Fibroblast of villous mesenchyme (primary cell): ENCODE data around the gene FBXL19. TPM values are rescaled to one million over a fixed set of nuclear protein-coding genes. Genes with fewer than 3 reads are reported as not detected.

Experiments used
- DNase-seq: peaks from one replicate; pipeline ENCODE4 v3.0.0-alpha.2; 2010; ENCODE audit warnings: low read depth
- H3K4me3 ChIP-seq: 2 replicates; pipeline ENCODE4 v1.5.1; 2011; ENCODE audit warnings: low read depth, mild to moderate bottlenecking, low read length
- CTCF ChIP-seq: IDR thresholded peaks from 2 replicates; pipeline ENCODE4 v1.5.1; 2012; ENCODE audit warnings: low read depth, mild to moderate bottlenecking, low read length; ENCODE audit not compliant: insufficient read depth
- small RNA-seq: library from RNA; depleted of rRNA; stranded (forward); fragments of <200 nt; gene quantifications from one replicate; pipeline ENCODE3, GENCODE V24; 2012
- total RNA-seq: library from RNA; depleted of rRNA; stranded (reverse); fragments of >200 nt; gene quantifications from 2 replicates; pipeline ENCODE4 v1.2.3, GENCODE V29; 2012

Gene FBXL19
- total RNA-seq, 1 donor, result 26.8 TPM

- TF ChIP-seq CTCF, result no peak
- DNase-seq, result peak; percentile 24
- H3K4me3 ChIP-seq, result peak overlapping the region; percentile 75
These were observed 73.1 kb downstream of the FBXL19 start for GRCh38 chr16:30996324-30996984.

GRCh38 chr16:30996985-30997724 is 73.8 kb downstream of the FBXL19 start:
- TF ChIP-seq CTCF, result no peak
- DNase-seq, result peak; percentile 74
- peak overlapping the region; percentile 75 for H3K4me3 ChIP-seq

GRCh38 chr16:30997725-30998711 is 74.6 kb downstream of the FBXL19 start:
- TF ChIP-seq CTCF, result no peak
- DNase-seq, result peak; percentile 69
- H3K4me3 ChIP-seq, result peak overlapping the region; percentile 75

Small RNA genes lying within 50 kb of the gene (small RNA-seq; reads per million reads assigned to genes)
- gene AC135048.1 (not detected), gene MIR4519 (not detected), gene MIR762 (not detected)

Other genes with a start within 250 kb of the FBXL19 start
- gene SRCAP, start 224.4 kb upstream of the FBXL19 start, total RNA-seq, result 15.1 and 16.8 TPM in 2 replicates
- 22.2 and 26.3 TPM in 2 replicates for gene PHKG2, start 175.1 kb upstream of the FBXL19 start, total RNA-seq
- 1.3 and 3.2 TPM in 2 replicates for gene CFAP119, start 161.5 kb upstream of the FBXL19 start, total RNA-seq
- gene RNF40, start 161.2 kb upstream of the FBXL19 start, total RNA-seq, result 68.9 and 88.9 TPM in 2 replicates
- 19.4 and 21.6 TPM in 2 replicates for gene ZNF629, start 136.4 kb upstream of the FBXL19 start, total RNA-seq
- gene BCL7C, start 29.5 kb upstream of the FBXL19 start, total RNA-seq, result 35.0 and 51.2 TPM in 2 replicates
- 3.2 and 3.5 TPM in 2 replicates for gene CTF1, start 27.0 kb upstream of the FBXL19 start, total RNA-seq
- gene ORAI3, start 25.5 kb downstream of the FBXL19 start, total RNA-seq, result 43.6 and 45.7 TPM in 2 replicates
- gene SETD1A, start 34.2 kb downstream of the FBXL19 start, total RNA-seq, result 3.5 and 8.1 TPM in 2 replicates
- gene HSD3B7, start 61.6 kb downstream of the FBXL19 start, total RNA-seq, result 24.8 and 26.8 TPM in 2 replicates
- 2.2 and 2.6 TPM in 2 replicates for gene STX1B, start 87.1 kb downstream of the FBXL19 start, total RNA-seq
- 15.5 and 24.2 TPM in 2 replicates for gene STX4, start 110.0 kb downstream of the FBXL19 start, total RNA-seq
- gene ZNF668, start 150.7 kb downstream of the FBXL19 start, total RNA-seq, result 16.0 and 27.1 TPM in 2 replicates
- 13.4 and 15.8 TPM in 2 replicates for gene ZNF646, start 150.8 kb downstream of the FBXL19 start, total RNA-seq
- 1.7 and 1.9 TPM in 2 replicates for gene PRSS53, start 165.4 kb downstream of the FBXL19 start, total RNA-seq
- gene VKORC1, start 171.2 kb downstream of the FBXL19 start, total RNA-seq, result 68.2 and 76.0 TPM in 2 replicates
- gene BCKDK, start 184.8 kb downstream of the FBXL19 start, total RNA-seq, result 28.1 and 34.1 TPM in 2 replicates
- 23.8 and 24.6 TPM in 2 replicates for gene KAT8, start 194.1 kb downstream of the FBXL19 start, total RNA-seq
- under 0.01 TPM in 1 of 2 replicates, not detected in the other for gene PRSS8, start 212.2 kb downstream of the FBXL19 start, total RNA-seq
- gene PRSS36, start 226.5 kb downstream of the FBXL19 start, total RNA-seq, result under 0.01 and 0.32 TPM in 2 replicates